Stimulated activated CD8-positive, alpha-beta memory T cell treated with anti-CD3 and anti-CD28 coated beads, Interleukin-7, amount 100 ng/mL, for 48 hours (primary cell): ENCODE measurements around the gene NPHP4.
A peak's percentile ranks its signal among the peaks of the same experiment; 100 is the strongest.

Source experiments
- DNase-seq, 2 donors: peaks; one replicate each; pipeline ENCODE4 v3.0.0-alpha.2; 2020; ENCODE audit warnings: low read depth in 1 of 2; ENCODE audit errors: extremely low read depth in 1 of 2

NPHP4 gene

GRCh38 chr1:6004412-6005123 is 12.3 kb upstream of the NPHP4 start:
- no peak for DNase-seq

- DNase-seq = no peak
Measured at GRCh38 chr1:6003568-6004411, 11.6 kb upstream of the NPHP4 start.

- DNase-seq = no peak
Measured at GRCh38 chr1:6002714-6003501, 10.7 kb upstream of the NPHP4 start.

GRCh38 chr1:6001992-6002576 is 9.9 kb upstream of the NPHP4 start:
- DNase-seq = no peak

- no peak for DNase-seq
Measured at GRCh38 chr1:6000444-6001288, 8.4 kb upstream of the NPHP4 start.

GRCh38 chr1:5999711-6000443 is 7.7 kb upstream of the NPHP4 start:
- DNase-seq = no peak

GRCh38 chr1:5998906-5999301 is 6.7 kb upstream of the NPHP4 start:
- DNase-seq = no peak

GRCh38 chr1:5998051-5998905 is 6.1 kb upstream of the NPHP4 start:
- no peak for DNase-seq

GRCh38 chr1:5997316-5997715 is 5.1 kb upstream of the NPHP4 start:
- DNase-seq = no peak

GRCh38 chr1:5996641-5997270 is 4.5 kb upstream of the NPHP4 start:
- DNase-seq = no peak

- no peak for DNase-seq
Measured at GRCh38 chr1:5995871-5996630, 3.8 kb upstream of the NPHP4 start.

GRCh38 chr1:5994713-5995621 is 2.7 kb upstream of the NPHP4 start:
- peak in 1 of 2 donors; percentile 49 for DNase-seq

GRCh38 chr1:5993556-5994491 is 1.6 kb upstream of the NPHP4 start:
- peak in 1 of 2 donors; percentile 15 for DNase-seq

GRCh38 chr1:5992814-5993555 is 760 bp upstream of the NPHP4 start:
- no peak for DNase-seq
